ENCODE results near the gene DDX42. TPM values are rescaled to one million over a fixed set of nuclear protein-coding genes. Genes with fewer than 3 reads are reported as not detected.
A peak's percentile ranks its signal among the peaks of the same experiment; 100 is the strongest.

Gene DDX42
- polyA plus RNA-seq, 1 experiment, result 141 TPM

DNA sequence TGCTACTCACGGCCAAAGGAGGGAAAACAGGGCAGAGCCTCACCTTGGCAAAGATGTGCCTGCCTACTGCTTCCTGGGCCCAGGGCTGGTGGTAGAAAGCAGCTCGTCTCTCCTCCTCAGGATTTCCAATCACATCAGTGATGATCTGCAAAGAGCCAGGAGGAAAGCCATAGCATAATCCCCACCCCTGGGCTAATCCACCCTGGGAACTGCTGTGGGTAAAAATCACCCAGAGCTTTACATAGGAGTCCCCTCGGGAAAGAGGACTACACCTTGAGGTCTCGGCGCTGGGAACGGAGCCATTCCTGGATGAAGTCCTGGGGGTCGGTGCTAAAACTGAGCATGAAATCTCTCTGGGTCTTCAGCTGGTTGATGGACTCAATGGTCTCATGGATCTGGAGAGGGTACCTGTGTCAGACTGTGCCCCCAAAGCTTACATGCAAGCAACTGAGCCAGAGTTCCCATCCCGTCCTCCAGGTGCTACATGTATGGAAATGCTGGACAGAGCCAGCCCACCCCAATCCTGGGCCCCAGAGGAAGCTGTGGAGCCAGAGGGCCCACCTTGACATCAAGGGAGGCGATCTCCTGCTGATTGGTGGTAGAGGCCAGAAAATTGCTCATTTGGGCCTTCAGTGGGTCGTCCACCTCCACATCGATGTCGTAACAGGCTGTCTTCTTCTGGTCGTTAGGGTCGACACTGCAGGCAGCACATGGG lies 59.2 kb downstream of the DDX42 start:
- Histone ChIP-seq H3K4me3 (ENCODE audit: low read depth, low read length) (no peak overlapping the region), H3K27ac (ENCODE audit: low read depth, low read length) (no peak overlapping the region), H3K9me3 (ENCODE audit: control insufficient read depth, insufficient read depth, low read length) (no peaks in the 10 kb centered on the region), H3K27me3 (ENCODE audit: control insufficient read depth, insufficient read depth, low read length) (no peaks in the 10 kb centered on the region)
- TF ChIP-seq, protein P1, sequence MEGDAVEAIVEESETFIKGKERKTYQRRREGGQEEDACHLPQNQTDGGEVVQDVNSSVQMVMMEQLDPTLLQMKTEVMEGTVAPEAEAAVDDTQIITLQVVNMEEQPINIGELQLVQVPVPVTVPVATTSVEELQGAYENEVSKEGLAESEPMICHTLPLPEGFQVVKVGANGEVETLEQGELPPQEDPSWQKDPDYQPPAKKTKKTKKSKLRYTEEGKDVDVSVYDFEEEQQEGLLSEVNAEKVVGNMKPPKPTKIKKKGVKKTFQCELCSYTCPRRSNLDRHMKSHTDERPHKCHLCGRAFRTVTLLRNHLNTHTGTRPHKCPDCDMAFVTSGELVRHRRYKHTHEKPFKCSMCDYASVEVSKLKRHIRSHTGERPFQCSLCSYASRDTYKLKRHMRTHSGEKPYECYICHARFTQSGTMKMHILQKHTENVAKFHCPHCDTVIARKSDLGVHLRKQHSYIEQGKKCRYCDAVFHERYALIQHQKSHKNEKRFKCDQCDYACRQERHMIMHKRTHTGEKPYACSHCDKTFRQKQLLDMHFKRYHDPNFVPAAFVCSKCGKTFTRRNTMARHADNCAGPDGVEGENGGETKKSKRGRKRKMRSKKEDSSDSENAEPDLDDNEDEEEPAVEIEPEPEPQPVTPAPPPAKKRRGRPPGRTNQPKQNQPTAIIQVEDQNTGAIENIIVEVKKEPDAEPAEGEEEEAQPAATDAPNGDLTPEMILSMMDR (IDR thresholded peaks at IDR 0.05; ENCODE audit: low read depth, low read length), result no peak
- no peak for DNase-seq (ENCODE audit: low read depth, low spot score)
- ChIA-PET CTCF (interaction anchor here (1.2 kb wide), 1 partner anchor 24 kb away, joined by 3 read pairs; no protein-coding TSS in a partner anchor), POLR2A (interaction anchor here (0.6 to 1.2 kb wide), 3 partner anchors 8 to 104 kb away, joined by 3 to 4 read pairs (median 3); partner anchors contain the start of genes CCDC47 and DDX42)

DNA sequence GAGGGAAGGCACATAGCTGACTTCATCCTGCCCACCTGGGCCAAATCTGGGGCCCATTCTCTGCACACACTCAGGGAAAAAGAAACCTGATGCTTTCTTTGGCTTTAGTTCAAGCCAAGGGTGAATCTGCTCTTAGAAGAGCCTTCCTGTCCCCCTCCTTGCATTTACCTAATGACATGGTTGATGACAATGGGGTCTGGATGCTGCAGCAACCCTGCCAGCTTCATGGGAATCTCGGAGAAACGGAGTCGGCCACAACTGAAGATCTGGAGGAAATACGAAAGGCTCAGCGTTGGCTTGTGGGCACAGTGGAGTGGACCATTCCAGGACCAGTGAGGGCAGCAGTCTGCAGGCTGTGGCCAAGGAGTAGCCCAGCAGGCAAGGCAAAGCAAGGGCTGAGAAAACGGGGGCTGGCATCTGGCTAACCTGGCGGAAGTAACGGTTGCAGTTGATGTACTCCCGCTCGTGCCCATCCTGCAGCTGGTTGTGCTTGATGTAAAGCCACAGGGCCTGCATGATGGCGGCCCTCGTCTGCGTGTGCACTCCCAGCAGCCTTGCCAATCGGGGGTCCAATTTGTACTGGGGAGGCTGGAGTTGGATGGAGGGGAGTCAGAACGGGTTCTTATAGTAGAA lies 59.9 kb downstream of the DDX42 start:
- H3K27me3 ChIP-seq (ENCODE audit: control insufficient read depth, insufficient read depth, low read length), result no peaks in the 10 kb centered on the region
- CTCF ChIA-PET, result interaction anchor here (0.7 to 1.5 kb wide), 7 partner anchors 8 to 78 kb away, joined by 3 to 11 read pairs (median 3); no protein-coding TSS in a partner anchor
- POLR2A ChIA-PET, result interaction anchor here (1.1 to 1.2 kb wide), 2 partner anchors 8 to 60 kb away, joined by 3 to 4 read pairs; partner anchors contain the start of genes CCDC47 and DDX42
- DNase-seq (ENCODE audit: low read depth, low spot score), result no peak
- TF ChIP-seq, protein P1 (IDR thresholded peaks at IDR 0.05; ENCODE audit: low read depth, low read length), result no peak
- no peak overlapping the region for H3K27ac ChIP-seq (ENCODE audit: low read depth, low read length)
- no peak overlapping the region for H3K4me3 ChIP-seq (ENCODE audit: low read depth, low read length)
- H3K9me3 ChIP-seq (ENCODE audit: control insufficient read depth, insufficient read depth, low read length), result no peaks in the 10 kb centered on the region

DNA sequence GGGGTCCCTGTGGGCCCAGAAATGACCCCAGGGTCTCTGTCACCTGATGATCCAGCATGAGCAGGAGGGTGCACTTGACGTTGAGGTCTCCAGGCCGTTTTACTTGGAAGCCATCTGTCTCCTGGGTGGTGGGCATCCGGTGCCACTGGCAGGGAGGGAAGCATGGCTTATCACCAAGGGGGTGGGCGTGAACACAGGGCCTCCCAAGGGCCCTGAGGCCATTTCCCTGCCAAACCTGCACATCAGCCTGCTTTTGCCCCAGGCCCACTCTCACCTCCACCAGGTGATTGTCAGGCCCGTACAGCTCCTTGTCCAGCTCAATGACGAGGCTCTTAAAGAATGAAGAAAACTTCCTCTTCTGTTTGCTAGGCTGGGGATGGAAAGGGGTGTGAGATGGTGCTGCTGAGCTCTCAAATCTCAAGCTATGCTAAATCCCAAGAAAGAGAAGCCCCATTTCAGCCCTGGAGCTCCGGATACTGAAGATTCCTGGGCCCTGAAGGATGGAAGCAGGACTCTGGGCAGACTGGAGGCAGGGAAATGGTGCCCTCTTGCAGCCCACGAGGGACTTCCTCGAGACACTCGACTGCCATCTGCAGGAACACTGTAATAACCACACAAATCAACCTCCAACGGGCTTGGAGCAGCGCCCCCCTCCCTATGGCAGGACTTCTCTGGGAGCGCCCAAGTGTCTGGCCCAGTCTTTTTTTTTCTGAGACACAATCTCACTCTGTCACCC lies 60.6 kb downstream of the DDX42 start:
- TF ChIP-seq, protein P1 (IDR thresholded peaks at IDR 0.05; ENCODE audit: low read depth, low read length), result peak; percentile 65
- H3K27me3 ChIP-seq (ENCODE audit: control insufficient read depth, insufficient read depth, low read length), result no peaks in the 10 kb centered on the region
- no peaks in the 10 kb centered on the region for H3K9me3 ChIP-seq (ENCODE audit: control insufficient read depth, insufficient read depth, low read length)
- H3K27ac ChIP-seq (ENCODE audit: low read depth, low read length), result no peak overlapping the region
- H3K4me3 ChIP-seq (ENCODE audit: low read depth, low read length), result no peak overlapping the region
- POLR2A ChIA-PET, result interaction anchor here (0.7 kb wide), 1 partner anchor 48 kb away, joined by 3 read pairs; no protein-coding TSS in a partner anchor
- DNase-seq (ENCODE audit: low read depth, low spot score), result peak; percentile 48
- CTCF ChIA-PET, result interaction anchor here (0.6 to 1.5 kb wide), 12 partner anchors 9 to 160 kb away, joined by 3 to 11 read pairs (median 3); no protein-coding TSS in a partner anchor

DNA sequence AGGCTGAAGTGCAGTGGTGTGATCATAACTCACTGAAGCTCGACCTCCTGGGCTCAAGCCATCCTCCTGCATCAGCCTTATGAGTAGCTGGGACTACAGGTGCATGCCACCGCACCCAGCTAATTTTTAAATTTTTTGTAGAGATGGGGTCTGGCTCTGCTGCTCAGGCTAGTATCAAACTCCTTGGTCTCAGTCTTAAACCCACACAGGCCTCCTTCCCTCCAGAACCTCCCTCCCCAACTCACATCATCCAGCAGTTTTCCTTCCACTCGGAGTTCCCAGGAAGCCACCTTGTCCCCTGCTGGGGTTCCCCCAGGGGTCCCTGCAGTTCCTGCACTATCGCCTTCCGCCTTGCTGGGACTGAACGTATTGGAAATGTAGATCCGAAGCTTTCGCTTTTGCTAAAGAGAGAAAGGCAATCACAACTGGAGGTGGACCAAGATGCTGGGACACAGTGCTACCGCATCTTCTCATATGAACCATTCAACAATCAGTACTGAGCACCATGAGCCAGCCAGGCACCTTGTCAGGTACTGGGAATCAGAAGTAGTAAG lies 61.3 kb downstream of the DDX42 start:
- Histone ChIP-seq H3K9me3 (ENCODE audit: control insufficient read depth, insufficient read depth, low read length) (no peaks in the 10 kb centered on the region), H3K4me3 (ENCODE audit: low read depth, low read length) (no peak overlapping the region), H3K27me3 (ENCODE audit: control insufficient read depth, insufficient read depth, low read length) (no peaks in the 10 kb centered on the region), H3K27ac (ENCODE audit: low read depth, low read length) (no peak overlapping the region)
- TF ChIP-seq, protein P1 (IDR thresholded peaks at IDR 0.05; ENCODE audit: low read depth, low read length), result no peak
- POLR2A ChIA-PET, result interaction anchor here (0.7 kb wide), 1 partner anchor 48 kb away, joined by 3 read pairs; no protein-coding TSS in a partner anchor
- CTCF ChIA-PET, result interaction anchor here (0.6 to 1.5 kb wide), 7 partner anchors 9 to 160 kb away, joined by 3 to 11 read pairs (median 3); no protein-coding TSS in a partner anchor
- DNase-seq (ENCODE audit: low read depth, low spot score), result no peak
